ENCODE measurements around the gene TRIM40.

Gene TRIM40

DNA sequence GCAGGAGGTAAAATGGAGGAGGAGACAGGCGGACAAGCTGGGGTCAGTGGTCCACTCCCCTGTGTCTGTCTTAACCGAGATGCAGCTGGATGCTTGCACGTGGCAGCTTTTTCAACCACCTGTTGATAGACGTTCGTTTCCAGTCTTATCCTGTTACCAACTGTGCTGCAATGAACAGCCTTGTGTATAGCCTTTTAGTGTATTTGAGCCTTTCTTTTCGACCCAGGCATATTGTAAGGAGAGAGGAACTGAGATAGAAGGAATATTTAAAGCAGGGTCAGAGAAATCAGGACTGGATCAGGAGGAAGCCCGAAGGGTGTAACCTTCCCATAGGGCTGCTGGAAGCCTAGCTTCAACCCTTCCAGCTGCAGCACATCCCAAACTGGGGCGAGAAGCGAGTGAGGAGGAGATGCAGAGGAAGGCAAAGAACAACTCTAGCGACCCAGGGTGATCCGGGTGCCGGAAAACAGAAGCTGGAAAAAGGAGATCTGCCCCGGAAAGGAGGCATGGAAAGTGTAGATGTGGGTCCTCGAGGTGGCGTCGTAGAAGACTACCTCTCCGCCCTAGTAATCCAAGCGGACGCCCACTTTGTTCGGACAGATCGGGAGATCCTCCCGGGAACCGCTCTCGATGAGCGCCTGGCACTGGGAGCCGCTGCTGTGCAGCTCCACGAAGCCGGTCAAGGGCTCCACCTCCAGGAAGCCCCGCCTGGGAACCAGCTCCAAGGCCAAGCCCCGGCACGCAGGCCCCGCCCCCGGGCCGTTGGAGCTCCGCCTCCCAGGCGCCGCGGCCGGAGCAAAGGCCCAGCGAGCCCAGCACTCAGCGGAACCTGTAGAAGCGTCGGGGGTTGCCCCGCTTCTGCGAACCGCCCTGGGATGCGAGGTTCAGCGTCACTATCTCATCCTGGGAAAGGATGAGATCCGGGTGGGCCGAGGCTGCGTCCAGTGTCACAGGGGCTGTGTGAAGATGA, 34.2 kb upstream of the TRIM40 start:
- Histone ChIP-seq H3K36me3 (ENCODE audit: control insufficient read depth, insufficient read depth, low read length) (no peaks in the 10 kb centered on the region), H3K4me3 (ENCODE audit: extremely low read depth, insufficient read depth, low read length, poor library complexity, severe bottlenecking) (peak overlapping the region; percentile 33), H3K9me3 (ENCODE audit: control insufficient read depth, low read length) (no peaks in the 10 kb centered on the region), H3K4me1 (ENCODE audit: control insufficient read depth, insufficient read depth, low read length, poor library complexity, severe bottlenecking) (peaks cover 5% of the 10 kb centered on the region), H3K27ac (ENCODE audit: low read depth, low read length, severe bottlenecking) (no peak overlapping the region)
- 3 to 4% methylated on average over 37 to 39 of the region's 51 CpGs for WGBS, 2 experiments (ENCODE audit: insufficient coverage in 2 of 2)

DNA sequence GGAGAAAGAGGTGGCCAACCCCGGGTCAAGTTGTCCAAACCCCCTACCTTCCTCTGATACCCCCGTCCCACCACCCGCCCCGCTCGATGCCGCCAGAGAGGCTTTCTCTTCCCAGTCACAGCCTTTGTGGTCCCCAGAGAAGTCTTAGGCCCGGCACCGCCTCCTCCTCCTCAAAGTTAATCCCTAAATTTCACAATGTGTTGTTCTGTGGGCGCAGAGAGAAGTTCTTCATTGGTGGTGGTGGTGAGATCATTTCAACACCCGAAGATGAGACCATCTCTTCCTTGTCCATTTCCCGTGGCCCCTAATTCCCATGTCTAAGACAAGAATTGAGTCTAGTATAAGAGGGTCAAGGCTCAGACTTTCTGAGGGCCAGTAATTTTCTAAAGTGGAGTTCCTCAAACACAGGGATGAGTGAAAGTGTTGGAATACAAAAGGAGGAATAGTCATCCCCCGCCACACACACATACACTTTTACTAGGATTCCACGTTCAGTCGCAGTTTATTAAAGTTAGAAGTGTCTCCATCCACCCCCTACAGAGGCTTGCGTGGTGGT, 33.4 kb upstream of the TRIM40 start:
- Histone ChIP-seq H3K9me3 (ENCODE audit: control insufficient read depth, low read length) (no peaks in the 10 kb centered on the region), H3K36me3 (ENCODE audit: control insufficient read depth, insufficient read depth, low read length) (no peaks in the 10 kb centered on the region), H3K4me1 (ENCODE audit: control insufficient read depth, insufficient read depth, low read length, poor library complexity, severe bottlenecking) (peaks cover 5% of the 10 kb centered on the region), H3K4me3 (ENCODE audit: extremely low read depth, insufficient read depth, low read length, poor library complexity, severe bottlenecking) (peak overlapping the region; percentile 33), H3K27ac (ENCODE audit: low read depth, low read length, severe bottlenecking) (no peak overlapping the region)
- 18 to 23% methylated on average over 7 of the region's 15 CpGs for WGBS, 2 experiments (ENCODE audit: insufficient coverage in 2 of 2)

DNA sequence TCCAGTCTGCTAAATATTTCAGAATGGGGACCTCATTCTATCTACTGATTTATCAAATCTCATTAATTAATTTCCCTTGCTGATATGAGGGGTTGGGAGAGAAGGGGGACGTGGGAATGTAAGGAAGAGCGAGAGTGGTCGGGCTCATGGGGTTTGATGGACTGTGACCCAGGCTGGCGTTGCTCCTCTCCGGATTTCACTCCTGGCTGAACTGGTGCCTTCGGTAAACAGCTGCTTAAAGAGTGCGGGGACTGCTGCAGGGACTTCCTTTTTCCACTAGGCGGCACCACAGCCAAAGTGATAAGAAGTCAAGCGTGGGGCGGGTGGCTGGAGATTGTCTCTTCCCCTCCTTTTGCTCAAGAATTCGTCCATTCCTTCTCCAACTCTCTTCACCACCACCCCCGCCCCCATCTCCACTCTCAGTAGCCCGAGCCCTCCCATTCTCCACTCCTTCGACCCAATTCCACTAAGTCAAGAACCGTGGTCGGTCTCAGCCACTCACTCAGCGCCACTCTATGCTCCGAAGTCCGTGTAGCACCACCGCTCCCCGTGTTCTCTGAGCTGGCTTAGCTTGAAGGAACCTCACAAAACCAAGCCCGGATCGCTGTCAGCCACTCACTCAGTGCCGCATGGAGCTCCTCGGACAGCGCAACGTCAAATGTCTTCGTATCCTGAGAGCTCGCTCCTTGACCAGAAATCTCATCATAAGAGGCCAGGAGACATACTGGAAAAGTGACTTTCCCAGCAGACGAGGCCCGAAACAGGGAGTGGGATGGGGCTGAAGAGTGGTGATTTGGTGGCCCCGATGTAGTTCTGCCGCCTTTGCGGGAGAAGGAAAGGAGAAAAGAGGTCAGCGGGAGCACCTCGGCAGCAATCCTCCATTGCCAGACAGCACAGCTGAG, 32.7 kb upstream of the TRIM40 start:
- 9 to 11% methylated on average over 23 to 36 of the region's 36 CpGs for WGBS, 2 experiments (ENCODE audit: insufficient coverage in 2 of 2)

DNA sequence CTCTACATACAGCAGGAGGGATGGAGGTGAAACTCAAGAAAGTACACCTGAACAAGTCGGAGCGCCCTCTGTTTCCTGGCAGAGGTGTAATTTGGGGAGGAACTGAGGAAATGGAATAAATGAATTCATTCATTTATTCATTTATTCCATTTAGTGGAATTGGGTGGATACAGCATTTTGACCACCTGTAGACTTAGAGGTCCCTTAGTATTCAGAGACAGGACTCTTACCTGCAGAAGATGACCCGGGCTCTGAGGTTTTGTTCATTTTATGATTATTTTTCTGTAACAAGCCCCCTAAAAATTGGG, 32.1 kb upstream of the TRIM40 start:
- peaks cover 5% of the 10 kb centered on the region for H3K4me1 ChIP-seq (ENCODE audit: control insufficient read depth, insufficient read depth, low read length, poor library complexity, severe bottlenecking)
- no peak overlapping the region for H3K4me3 ChIP-seq (ENCODE audit: extremely low read depth, insufficient read depth, low read length, poor library complexity, severe bottlenecking)
- no peak overlapping the region for H3K27ac ChIP-seq (ENCODE audit: low read depth, low read length, severe bottlenecking)
- WGBS, 2 experiments (ENCODE audit: insufficient coverage in 2 of 2), result 20% methylated on average over 1 of the region's 3 CpGs; no CpG with 5 or more reads in 1 of the 2 experiments
- no peaks in the 10 kb centered on the region for H3K9me3 ChIP-seq (ENCODE audit: control insufficient read depth, low read length)
- no peaks in the 10 kb centered on the region for H3K36me3 ChIP-seq (ENCODE audit: control insufficient read depth, insufficient read depth, low read length)

More for the DNA sequence above, 32.7 kb upstream of the TRIM40 start:
- no peaks in the 10 kb centered on the region for H3K9me3 ChIP-seq (ENCODE audit: control insufficient read depth, low read length)
- peaks cover 5% of the 10 kb centered on the region for H3K4me1 ChIP-seq (ENCODE audit: control insufficient read depth, insufficient read depth, low read length, poor library complexity, severe bottlenecking)
- H3K4me3 ChIP-seq (ENCODE audit: extremely low read depth, insufficient read depth, low read length, poor library complexity, severe bottlenecking), result peak overlapping the region; percentile 22
- no peaks in the 10 kb centered on the region for H3K36me3 ChIP-seq (ENCODE audit: control insufficient read depth, insufficient read depth, low read length)
- no peak overlapping the region for H3K27ac ChIP-seq (ENCODE audit: low read depth, low read length, severe bottlenecking)

DNA sequence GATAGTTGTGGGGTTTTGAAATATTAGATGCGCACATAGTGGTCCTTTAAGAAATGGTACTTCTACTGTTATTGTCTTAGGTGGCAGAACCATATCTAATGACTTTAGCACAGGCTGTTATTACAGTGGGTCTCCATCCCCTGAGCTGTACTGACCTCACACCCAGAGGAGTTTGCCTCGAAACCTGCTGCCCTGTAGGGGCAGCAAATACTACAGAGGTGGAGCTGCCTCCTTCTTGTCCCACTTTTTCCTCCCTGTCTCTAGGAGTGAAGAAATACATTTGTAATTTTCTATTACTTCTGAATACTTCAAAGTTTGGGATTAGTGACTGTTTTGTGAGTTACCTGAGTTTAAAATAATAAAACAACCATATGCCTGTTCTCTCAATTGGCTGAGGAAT, 31.3 kb upstream of the TRIM40 start:
- no peaks in the 10 kb centered on the region for H3K36me3 ChIP-seq (ENCODE audit: control insufficient read depth, insufficient read depth, low read length)
- no peak overlapping the region for H3K27ac ChIP-seq (ENCODE audit: low read depth, low read length, severe bottlenecking)
- H3K4me1 ChIP-seq (ENCODE audit: control insufficient read depth, insufficient read depth, low read length, poor library complexity, severe bottlenecking), result peaks cover 5% of the 10 kb centered on the region
- H3K9me3 ChIP-seq (ENCODE audit: control insufficient read depth, low read length), result no peaks in the 10 kb centered on the region
- no peak overlapping the region for H3K4me3 ChIP-seq (ENCODE audit: extremely low read depth, insufficient read depth, low read length, poor library complexity, severe bottlenecking)
- WGBS, 2 experiments (ENCODE audit: insufficient coverage in 2 of 2), result 100% methylated on average over 1 of the region's 2 CpGs; no CpG with 5 or more reads in 1 of the 2 experiments

DNA sequence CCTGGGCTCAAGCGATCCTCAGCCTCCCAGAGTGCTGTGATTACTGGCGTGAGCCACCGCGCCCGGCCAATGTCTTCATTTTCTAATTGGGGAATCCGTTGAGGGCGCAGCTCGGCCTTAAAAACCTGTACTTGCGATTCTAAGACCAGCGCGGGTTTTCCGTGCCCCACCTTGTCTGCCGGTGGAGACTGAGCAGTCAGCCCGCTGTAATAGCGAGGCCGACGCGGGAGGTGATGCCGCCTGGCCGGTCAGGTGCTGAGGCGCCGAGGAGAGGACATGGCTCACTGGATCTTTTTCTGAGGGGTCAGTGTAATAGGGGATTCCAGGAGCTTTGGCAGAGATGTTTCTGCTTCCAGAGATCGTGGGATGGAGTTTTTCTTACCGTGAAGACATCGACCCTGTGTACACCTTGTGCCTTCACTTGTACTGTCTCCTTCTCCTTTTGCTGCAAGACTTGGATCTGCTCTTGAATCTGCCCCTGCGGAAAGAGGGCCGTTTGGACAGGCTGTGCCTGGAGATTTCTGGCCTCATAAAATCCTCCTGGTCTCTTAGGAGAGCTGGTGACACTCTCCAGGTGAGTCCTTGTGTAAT, 24.6 kb upstream of the TRIM40 start:
- Histone ChIP-seq H3K4me1 (ENCODE audit: control insufficient read depth, insufficient read depth, low read length, poor library complexity, severe bottlenecking) (no peaks in the 10 kb centered on the region), H3K9me3 (ENCODE audit: control insufficient read depth, low read length) (no peaks in the 10 kb centered on the region), H3K27ac (ENCODE audit: low read depth, low read length, severe bottlenecking) (no peak overlapping the region), H3K36me3 (ENCODE audit: control insufficient read depth, insufficient read depth, low read length) (no peaks in the 10 kb centered on the region), H3K4me3 (ENCODE audit: extremely low read depth, insufficient read depth, low read length, poor library complexity, severe bottlenecking) (no peak overlapping the region)
- 90 to 92% methylated on average over 25 to 27 of the region's 27 CpGs for WGBS, 2 experiments (ENCODE audit: insufficient coverage in 2 of 2)

DNA sequence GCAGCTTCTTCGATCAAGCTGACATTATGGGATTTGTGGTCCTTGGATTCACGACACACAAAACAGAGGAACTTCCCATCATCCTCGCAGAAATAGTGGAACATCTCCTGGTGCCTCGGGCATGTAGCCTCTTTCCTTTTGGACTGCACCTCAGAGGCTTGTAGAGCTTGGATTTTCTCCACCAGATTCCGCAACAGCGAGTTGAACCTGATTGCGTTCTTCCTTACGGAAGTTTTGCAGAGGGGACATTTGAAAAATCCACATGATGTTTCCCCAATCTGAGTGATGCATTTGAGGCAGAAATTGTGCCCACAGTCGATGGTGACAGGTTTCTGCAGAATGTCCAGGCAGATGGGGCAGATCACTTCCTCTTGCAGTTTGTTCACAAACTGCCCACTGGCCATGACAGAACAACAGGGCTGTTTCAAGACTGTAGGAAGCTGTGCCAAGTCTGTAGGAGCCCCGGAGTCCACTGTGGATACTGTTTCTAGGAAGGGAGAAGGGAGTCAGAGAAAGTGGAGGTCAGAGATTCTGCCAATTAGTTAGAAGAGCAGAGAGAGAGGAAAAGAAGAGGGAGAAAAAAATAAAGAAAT, 23.4 kb upstream of the TRIM40 start:
- Histone ChIP-seq H3K9me3 (ENCODE audit: control insufficient read depth, low read length) (no peaks in the 10 kb centered on the region), H3K36me3 (ENCODE audit: control insufficient read depth, insufficient read depth, low read length) (no peaks in the 10 kb centered on the region), H3K4me3 (ENCODE audit: extremely low read depth, insufficient read depth, low read length, poor library complexity, severe bottlenecking) (no peak overlapping the region), H3K4me1 (ENCODE audit: control insufficient read depth, insufficient read depth, low read length, poor library complexity, severe bottlenecking) (no peaks in the 10 kb centered on the region), H3K27ac (ENCODE audit: low read depth, low read length, severe bottlenecking) (no peak overlapping the region)
- 69 to 74% methylated on average over 8 to 10 of the region's 10 CpGs for WGBS, 2 experiments (ENCODE audit: insufficient coverage in 2 of 2)

DNA sequence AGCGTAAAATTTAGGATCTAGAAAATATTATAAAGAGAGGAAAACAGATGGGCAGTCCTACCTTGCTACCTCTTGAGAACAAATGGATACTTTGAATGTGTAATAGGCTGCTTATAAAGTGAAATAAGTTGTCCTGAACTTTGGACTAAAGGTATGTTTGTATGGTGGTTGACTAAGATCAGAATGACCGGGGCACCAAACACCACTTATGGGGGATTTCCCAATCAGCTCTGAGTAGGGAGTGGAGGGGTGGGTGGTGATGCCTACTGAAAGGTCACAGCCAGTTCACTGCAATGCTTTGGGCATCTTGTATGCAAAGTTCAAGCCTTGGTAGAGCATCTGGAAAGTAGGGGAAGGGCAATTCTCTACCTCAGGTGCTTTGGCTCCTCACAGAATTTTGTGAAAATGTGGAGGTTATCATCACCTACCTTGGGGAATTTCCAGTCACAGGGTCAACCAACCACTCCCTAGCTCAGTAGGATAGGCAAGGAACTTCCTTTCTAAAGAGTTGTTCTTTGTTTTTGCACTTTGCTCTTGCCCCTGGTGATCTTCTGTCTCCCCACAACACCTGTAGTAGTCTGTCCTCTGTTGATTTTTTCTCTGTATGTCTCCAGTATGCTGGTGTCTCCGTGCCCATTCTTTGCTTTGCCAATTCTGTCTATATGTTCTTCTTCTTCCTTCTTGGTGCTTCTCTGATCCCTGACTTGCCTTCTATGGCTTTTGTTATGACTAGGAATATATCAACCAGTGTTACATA, 22.8 kb upstream of the TRIM40 start, which contains the start of gene TRIM31:
TSS of gene TRIM31 (minus strand) at position 88 of the 757 bp plus-strand sequence. CDS start 285 bp downstream, outside the sequence.
- Histone ChIP-seq H3K4me3 (ENCODE audit: extremely low read depth, insufficient read depth, low read length, poor library complexity, severe bottlenecking) (no peak within 1 kb of the TSS), H3K36me3 (ENCODE audit: control insufficient read depth, insufficient read depth, low read length) (no peaks in the 10 kb centered on the region), H3K27ac (ENCODE audit: low read depth, low read length, severe bottlenecking) (no peak within 1 kb of the TSS), H3K4me1 (ENCODE audit: control insufficient read depth, insufficient read depth, low read length, poor library complexity, severe bottlenecking) (no peaks in the 10 kb centered on the region), H3K9me3 (ENCODE audit: control insufficient read depth, low read length) (no peaks in the 10 kb centered on the region)
- 80 to 100% methylated on average over 2 to 3 of the region's 3 CpGs for WGBS, 2 experiments (ENCODE audit: insufficient coverage in 2 of 2)

DNA sequence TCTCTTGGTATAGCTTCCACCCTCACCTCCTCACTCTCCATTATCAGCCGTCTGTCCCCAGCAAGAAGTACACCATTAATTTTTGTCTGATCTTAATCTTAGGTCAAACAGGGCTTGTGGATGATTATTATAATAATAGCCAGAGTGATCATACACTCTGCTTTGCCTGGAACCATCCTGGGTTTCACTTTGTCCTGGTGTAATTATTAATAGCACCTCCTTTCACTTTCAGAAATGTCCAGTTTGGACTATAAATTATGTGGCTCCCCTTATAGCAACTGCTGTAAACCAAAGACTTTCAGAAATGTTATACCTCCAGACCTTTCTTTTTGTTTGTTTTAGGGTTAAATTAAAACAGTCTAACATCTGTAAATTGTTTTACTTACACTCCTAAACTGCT, 22.1 kb upstream of the TRIM40 start:
- Histone ChIP-seq H3K4me3 (ENCODE audit: extremely low read depth, insufficient read depth, low read length, poor library complexity, severe bottlenecking) (no peak overlapping the region), H3K27ac (ENCODE audit: low read depth, low read length, severe bottlenecking) (no peak overlapping the region), H3K36me3 (ENCODE audit: control insufficient read depth, insufficient read depth, low read length) (no peaks in the 10 kb centered on the region), H3K9me3 (ENCODE audit: control insufficient read depth, low read length) (no peaks in the 10 kb centered on the region), H3K4me1 (ENCODE audit: control insufficient read depth, insufficient read depth, low read length, poor library complexity, severe bottlenecking) (no peaks in the 10 kb centered on the region)
- WGBS, 2 experiments (ENCODE audit: insufficient coverage in 2 of 2), result no CpG with 5 or more reads among the region's 1 CpG
